HCT116 (cell line): Measurements from ENCODE around the gene MYO1B.

Source experiments
- EZH2 ChIP-seq: fragments of 200-600 bp; sonication (generic); IDR thresholded peaks from 2 replicates; pipeline ENCODE4 v1.6.1; 2017; ENCODE audit warnings: antibody characterized with exemption, mixed run types
- POLR2A ChIP-seq: IDR thresholded peaks from 2 replicates; pipeline ENCODE4 v1.7.0; 2011; ENCODE audit warnings: borderline replicate concordance; ENCODE audit not compliant: insufficient read depth, insufficient read length; ENCODE audit errors: extremely low read depth
- SP1 ChIP-seq: IDR thresholded peaks from 2 replicates; pipeline ENCODE4 v1.6.1; 2012; ENCODE audit warnings: low read depth
- TF ChIP-seq, protein P1 (sequence below), 3 experiments: fragments of 200-600 bp in 1 of 3; sonication (generic) in 1 of 3; IDR thresholded peaks in 2 of 3; conservative IDR thresholded peaks in 1 of 3; 2 replicates each; pipeline ENCODE4 v1.5.1; 2012 to 2017; ENCODE audit warnings: low read depth in 2 of 3, low read length in 2 of 3, antibody characterized with exemption in 1 of 3, borderline replicate concordance in 1 of 3, control low read depth in 1 of 3, mild to moderate bottlenecking in 1 of 3, mixed read lengths in 1 of 3, mixed run types in 1 of 3, moderate library complexity in 1 of 3; ENCODE audit not compliant: insufficient read depth in 1 of 3

DNA sequence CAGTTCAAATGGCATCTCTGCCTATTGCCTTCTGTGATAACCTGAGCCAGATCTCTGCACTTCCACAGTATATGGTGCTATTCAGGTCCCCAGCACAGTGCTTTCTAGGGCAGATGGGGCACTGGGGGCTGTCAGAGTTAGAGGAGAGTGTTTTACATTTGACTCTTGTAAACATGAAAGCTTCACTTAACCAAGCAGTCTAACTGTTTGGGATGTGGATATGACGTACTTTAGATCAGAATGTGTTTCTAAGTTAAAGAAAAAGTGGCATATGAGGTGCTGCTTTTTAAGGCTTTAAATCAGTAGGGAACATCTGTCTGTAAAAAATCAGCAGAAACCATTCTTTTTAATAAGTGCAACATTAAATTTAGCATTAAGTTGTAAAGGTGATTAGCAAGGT lies 75.7 kb downstream of the MYO1B start:
- TF ChIP-seq, protein P1, sequence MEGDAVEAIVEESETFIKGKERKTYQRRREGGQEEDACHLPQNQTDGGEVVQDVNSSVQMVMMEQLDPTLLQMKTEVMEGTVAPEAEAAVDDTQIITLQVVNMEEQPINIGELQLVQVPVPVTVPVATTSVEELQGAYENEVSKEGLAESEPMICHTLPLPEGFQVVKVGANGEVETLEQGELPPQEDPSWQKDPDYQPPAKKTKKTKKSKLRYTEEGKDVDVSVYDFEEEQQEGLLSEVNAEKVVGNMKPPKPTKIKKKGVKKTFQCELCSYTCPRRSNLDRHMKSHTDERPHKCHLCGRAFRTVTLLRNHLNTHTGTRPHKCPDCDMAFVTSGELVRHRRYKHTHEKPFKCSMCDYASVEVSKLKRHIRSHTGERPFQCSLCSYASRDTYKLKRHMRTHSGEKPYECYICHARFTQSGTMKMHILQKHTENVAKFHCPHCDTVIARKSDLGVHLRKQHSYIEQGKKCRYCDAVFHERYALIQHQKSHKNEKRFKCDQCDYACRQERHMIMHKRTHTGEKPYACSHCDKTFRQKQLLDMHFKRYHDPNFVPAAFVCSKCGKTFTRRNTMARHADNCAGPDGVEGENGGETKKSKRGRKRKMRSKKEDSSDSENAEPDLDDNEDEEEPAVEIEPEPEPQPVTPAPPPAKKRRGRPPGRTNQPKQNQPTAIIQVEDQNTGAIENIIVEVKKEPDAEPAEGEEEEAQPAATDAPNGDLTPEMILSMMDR (IDR thresholded peaks at IDR 0.05 in 2 of 3, conservative IDR thresholded peaks at IDR 0.05 in 1 of 3; ENCODE audit: borderline replicate concordance in 1 of 3, insufficient read depth in 1 of 3, low read depth in 2 of 3, low read length in 2 of 3) = no peak
- no peak for TF ChIP-seq EZH2
- no peak for TF ChIP-seq POLR2A
- TF ChIP-seq SP1 = no peak
